Lung (tissue), 12 donors: ENCODE data around the gene DAPP1. TPM values are rescaled to one million over a fixed set of nuclear protein-coding genes. Genes with fewer than 3 reads are reported as not detected.

Source experiments
- ATAC-seq: fragments of 200-7000 bp; cut with Tn5 transposase; one replicate; pipeline ENCODE4 v1.9.1; 2020; ENCODE audit warnings: moderate number of reproducible peaks; ENCODE audit not compliant: insufficient read depth, low FRiP score
- DNase-seq, 3 donors: peaks; one replicate each; pipeline ENCODE4 v3.0.0-alpha.2; 2013 to 2017
- H3K27ac ChIP-seq, 2 donors: one replicate each; pipeline ENCODE4 v1.5.1; 2013; ENCODE audit warnings: mild to moderate bottlenecking in 2 of 2, moderate library complexity in 2 of 2, control low read depth in 1 of 2, inconsistent platforms in 1 of 2, low read depth in 1 of 2, low read length in 1 of 2
- H3K27me3 ChIP-seq, 3 donors: one replicate each; pipeline ENCODE4 v1.5.1; 2013; ENCODE audit warnings: low read length in 2 of 3; ENCODE audit not compliant: control insufficient read depth in 3 of 3, insufficient read depth in 3 of 3
- H3K36me3 ChIP-seq, 4 donors: one replicate each; pipeline ENCODE4 v1.5.1; 2013; ENCODE audit warnings: low read length in 4 of 4, mild to moderate bottlenecking in 1 of 4, moderate library complexity in 1 of 4; ENCODE audit not compliant: control insufficient read depth in 4 of 4, insufficient read depth in 4 of 4
- H3K4me1 ChIP-seq, 5 donors: one replicate each; pipeline ENCODE4 v1.5.1; 2013; ENCODE audit warnings: low read length in 5 of 5, mild to moderate bottlenecking in 2 of 5, moderate library complexity in 1 of 5; ENCODE audit not compliant: control insufficient read depth in 5 of 5, insufficient read depth in 5 of 5
- H3K4me3 ChIP-seq: one replicate; pipeline ENCODE4 v1.5.1; 2013; ENCODE audit warnings: mild to moderate bottlenecking, control low read depth, moderate library complexity
- H3K9ac ChIP-seq, 2 donors: one replicate each; pipeline ENCODE4 v1.5.1; 2013; ENCODE audit warnings: low read length in 2 of 2, control low read depth in 1 of 2; ENCODE audit not compliant: insufficient read depth in 1 of 2
- H3K9me3 ChIP-seq, 4 donors: one replicate each; pipeline ENCODE4 v1.5.1; 2013; ENCODE audit warnings: low read length in 3 of 4, mild to moderate bottlenecking in 1 of 4, moderate library complexity in 1 of 4; ENCODE audit not compliant: control insufficient read depth in 4 of 4, insufficient read depth in 3 of 4
- WGBS, 2 donors: extraction: QIAGEN DNeasy Blood & Tissue Kit; methylation state at CpG; one replicate each; pipeline ENCODE4 v1.1.7; 2013; 5-methylcytosine and 5-hydroxymethylcytosine counted together
- polyA plus RNA-seq, 2 donors: library from polyadenylated mRNA; stranded (reverse); fragments of 200-250 nt; gene quantifications; one replicate each; pipeline ENCODE4 v1.2.1, GENCODE V29; 2013
- total RNA-seq, 2 donors: library from RNA; depleted of rRNA in 1 of 2; stranded (reverse); fragments of >200 nt in 1 of 2; gene quantifications; one replicate each; pipeline ENCODE4 v1.2.1, GENCODE V29; 2014 to 2021
- TF ChIP-seq, protein P1 (sequence below): IDR thresholded peaks from 2 replicates; pipeline ENCODE4 v1.5.1; 2012; ENCODE audit warnings: mild to moderate bottlenecking; ENCODE audit errors: control extremely low read depth, extremely low read depth
- donor health status: control.
- donor health status: control.
- donor health status: Bipolar disorder and iron deficiency.
- donor health status: healthy.
- donor health status: DM: yes; HTN: yes; CAD: no.

DAPP1 gene
- total and polyA plus RNA-seq, 4 donors: 2.6 to 24.6 (median 11.7) TPM

GRCh38 chr4:99790796-99791617 is 25.6 kb upstream of the DAPP1 start:
- peak in 2 of 3 donors; percentile 2 to 15 for DNase-seq
- no peaks in the 10 kb centered on the region for H3K9me3 ChIP-seq
- TF ChIP-seq, protein P1, sequence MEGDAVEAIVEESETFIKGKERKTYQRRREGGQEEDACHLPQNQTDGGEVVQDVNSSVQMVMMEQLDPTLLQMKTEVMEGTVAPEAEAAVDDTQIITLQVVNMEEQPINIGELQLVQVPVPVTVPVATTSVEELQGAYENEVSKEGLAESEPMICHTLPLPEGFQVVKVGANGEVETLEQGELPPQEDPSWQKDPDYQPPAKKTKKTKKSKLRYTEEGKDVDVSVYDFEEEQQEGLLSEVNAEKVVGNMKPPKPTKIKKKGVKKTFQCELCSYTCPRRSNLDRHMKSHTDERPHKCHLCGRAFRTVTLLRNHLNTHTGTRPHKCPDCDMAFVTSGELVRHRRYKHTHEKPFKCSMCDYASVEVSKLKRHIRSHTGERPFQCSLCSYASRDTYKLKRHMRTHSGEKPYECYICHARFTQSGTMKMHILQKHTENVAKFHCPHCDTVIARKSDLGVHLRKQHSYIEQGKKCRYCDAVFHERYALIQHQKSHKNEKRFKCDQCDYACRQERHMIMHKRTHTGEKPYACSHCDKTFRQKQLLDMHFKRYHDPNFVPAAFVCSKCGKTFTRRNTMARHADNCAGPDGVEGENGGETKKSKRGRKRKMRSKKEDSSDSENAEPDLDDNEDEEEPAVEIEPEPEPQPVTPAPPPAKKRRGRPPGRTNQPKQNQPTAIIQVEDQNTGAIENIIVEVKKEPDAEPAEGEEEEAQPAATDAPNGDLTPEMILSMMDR: no peak
- H3K4me1 ChIP-seq: no peaks in the 10 kb centered on the region
- no peaks in the 10 kb centered on the region for H3K27me3 ChIP-seq
- H3K9ac ChIP-seq: no peak overlapping the region
- no peaks in the 10 kb centered on the region for H3K36me3 ChIP-seq
- ATAC-seq: no peak
- WGBS, 2 donors: 59 to 77% methylated on average over 6 of the region's 6 CpGs
- no peak overlapping the region for H3K27ac ChIP-seq
- H3K4me3 ChIP-seq: no peak overlapping the region

DNA sequence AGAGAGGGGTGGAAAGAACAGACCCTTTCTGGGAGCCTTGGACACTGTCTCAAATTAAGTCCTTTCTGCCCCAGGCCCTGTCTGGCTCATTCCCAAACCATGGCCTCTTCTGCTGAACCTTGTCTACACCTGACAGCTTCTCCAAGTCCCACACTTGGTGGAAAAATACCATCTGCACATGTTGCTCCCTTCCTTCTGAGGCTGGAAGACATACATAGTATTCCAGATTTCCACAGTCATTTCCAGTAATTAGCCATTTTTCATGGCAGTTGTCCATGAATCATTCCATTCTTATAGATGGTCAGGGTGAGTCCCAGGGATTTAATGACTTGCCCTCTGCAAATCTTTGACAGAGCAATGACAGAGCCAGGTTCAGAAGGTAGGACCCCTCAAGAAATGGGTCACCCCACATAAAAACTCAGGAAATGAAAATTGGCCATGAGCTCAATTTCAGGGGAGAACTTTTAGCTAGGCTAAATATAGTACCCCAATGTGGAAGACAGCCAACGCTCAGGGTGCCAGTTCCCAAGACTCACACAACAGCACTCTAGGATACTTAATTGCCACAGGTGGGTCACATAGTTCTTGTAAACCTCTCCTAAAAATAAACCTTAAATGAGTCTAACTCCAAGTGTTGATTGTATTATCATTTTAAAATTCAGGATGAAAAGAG is 16.2 kb upstream of the DAPP1 start:
- H3K27ac ChIP-seq: peak overlapping the region; percentile 33 to 50

DNA sequence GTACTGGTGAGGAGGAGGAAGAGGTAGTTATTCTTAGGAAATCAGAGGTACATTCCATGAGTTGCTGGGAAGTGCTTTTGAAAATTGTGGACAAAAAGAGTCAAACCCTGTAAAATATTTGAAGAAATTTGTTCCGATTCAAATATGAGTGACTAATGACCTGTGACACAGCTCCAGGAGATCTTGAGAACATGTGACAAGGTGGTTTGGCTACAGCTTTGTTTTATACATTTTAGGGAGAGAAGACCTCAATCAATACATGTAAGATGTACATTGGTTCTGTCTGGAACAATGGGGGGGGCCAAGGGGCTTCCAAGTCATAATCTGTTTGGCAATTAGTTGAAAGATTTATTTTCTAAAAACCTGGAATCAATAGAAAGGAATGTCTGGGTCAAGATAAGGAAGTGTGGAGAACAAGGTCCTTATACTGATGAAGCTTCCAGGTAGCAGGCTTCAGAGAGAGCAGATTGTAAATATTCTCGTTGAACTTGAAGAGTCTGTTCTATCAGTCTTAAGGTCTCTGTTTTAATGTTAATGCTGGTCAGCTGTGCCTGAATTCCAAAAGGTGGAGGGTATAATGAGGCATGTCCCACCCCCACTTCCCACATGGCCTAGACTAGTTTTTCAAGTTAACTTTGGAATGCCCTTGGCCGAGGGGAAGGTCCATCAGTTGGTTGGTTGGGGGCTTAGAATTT is 15.5 kb upstream of the DAPP1 start:
- peak overlapping the region in 1 of 2 donors; percentile 23 for H3K27ac ChIP-seq
- peaks cover 0 to 4% (median 0%) of the 10 kb centered on the region in 4 donors for H3K9me3 ChIP-seq
- peak; percentile 44 for ATAC-seq
- H3K4me3 ChIP-seq: no peak overlapping the region
- H3K27me3 ChIP-seq: no peaks in the 10 kb centered on the region
- no peak overlapping the region for H3K9ac ChIP-seq
- 66 to 85% methylated on average over 3 of the region's 3 CpGs for WGBS, 2 donors
- DNase-seq: no peak
- no peaks in the 10 kb centered on the region for H3K36me3 ChIP-seq
- TF ChIP-seq, protein P1: no peak
- peaks cover 0 to 1% (median 0%) of the 10 kb centered on the region in 5 donors for H3K4me1 ChIP-seq

More for the DNA sequence above, 16.2 kb upstream of the DAPP1 start:
- H3K27me3 ChIP-seq: no peaks in the 10 kb centered on the region
- TF ChIP-seq, protein P1: no peak
- ATAC-seq: peak; percentile 64
- H3K9me3 ChIP-seq: peaks cover 0 to 4% (median 0%) of the 10 kb centered on the region in 4 donors
- 71 to 76% methylated on average over 1 of the region's 1 CpG for WGBS, 2 donors
- no peak overlapping the region for H3K9ac ChIP-seq
- H3K4me3 ChIP-seq: no peak overlapping the region
- no peak for DNase-seq
- H3K4me1 ChIP-seq: peaks cover 0 to 1% (median 0%) of the 10 kb centered on the region in 5 donors
- H3K36me3 ChIP-seq: no peaks in the 10 kb centered on the region
